HCEC 1CT (cell line): Measurements from ENCODE around the gene INTU.

ENCODE experiments used
- DNase-seq: peaks from one replicate; pipeline ENCODE4 v3.0.0-alpha.2; 2017

Gene INTU

DNA sequence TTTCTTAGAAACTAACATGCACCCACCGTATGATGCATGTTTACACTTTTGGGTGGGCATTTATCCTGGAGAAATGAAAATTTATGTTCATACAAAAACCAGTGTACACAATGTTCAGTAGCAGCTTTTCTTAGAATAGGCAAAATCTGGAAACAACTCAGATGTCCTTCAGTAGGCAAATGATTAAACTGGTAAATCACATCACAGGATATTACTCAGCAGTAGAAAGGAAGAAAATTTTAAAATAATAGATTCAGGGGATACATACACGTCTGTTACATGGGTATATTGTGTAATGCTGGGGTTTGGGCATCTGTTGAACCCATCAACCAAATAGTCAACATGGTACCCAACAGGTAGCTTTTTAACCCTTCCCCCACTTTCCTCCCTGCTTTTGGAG lies 124.1 kb downstream of the INTU start:
- no peak for DNase-seq

DNA sequence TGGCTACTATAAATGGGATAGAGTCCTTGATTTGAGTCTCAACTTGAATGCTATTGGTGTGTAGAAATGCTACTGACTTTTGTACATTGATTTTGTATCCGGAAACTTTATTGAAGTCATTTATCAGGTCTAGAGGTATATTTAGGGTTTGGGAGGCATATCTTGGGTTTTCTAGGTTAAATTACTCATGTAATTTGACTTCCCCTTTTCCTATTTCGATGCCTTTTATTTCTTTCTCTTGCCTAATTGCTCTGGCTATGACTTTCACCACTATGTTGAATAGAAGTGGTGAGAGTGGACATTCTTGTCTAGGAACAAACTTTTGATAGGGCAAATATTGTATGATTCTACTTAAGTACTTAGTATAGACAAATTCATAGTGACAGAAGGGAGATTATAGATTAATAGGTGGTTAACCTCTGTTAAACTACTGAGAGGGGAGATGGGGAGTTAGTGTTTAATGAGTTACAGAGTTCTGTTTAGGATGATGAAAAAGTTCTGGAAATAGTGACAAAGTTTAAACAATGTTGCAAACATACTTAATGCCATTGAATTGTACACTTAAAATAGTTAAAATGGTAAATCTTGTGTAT lies 126.6 kb downstream of the INTU start:
- no peak for DNase-seq

DNA sequence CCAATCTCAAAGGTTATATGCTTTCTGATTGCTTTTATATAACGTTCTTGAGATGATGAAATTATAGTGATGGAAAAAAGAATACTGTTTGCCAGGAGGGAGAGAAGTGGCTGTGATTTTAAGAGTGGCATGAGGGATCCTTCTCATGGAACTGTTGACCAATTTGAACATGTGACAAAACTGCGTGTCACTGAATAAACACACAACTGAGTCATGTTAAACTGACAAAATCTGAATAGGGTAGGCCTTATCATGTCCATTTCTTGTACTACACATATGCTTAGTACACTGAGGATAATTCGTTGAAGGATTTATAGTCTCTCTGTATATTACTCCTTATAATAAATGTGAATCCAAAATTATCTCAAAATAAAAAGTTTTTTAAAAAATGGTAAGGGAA lies 127.1 kb downstream of the INTU start:
- DNase-seq = no peak

- DNase-seq = no peak
Measured at GRCh38 chr4:127771535-127772275, 138.9 kb downstream of the INTU start.

- DNase-seq = no peak
Measured at GRCh38 chr4:127772769-127773671, 140.3 kb downstream of the INTU start.

DNA sequence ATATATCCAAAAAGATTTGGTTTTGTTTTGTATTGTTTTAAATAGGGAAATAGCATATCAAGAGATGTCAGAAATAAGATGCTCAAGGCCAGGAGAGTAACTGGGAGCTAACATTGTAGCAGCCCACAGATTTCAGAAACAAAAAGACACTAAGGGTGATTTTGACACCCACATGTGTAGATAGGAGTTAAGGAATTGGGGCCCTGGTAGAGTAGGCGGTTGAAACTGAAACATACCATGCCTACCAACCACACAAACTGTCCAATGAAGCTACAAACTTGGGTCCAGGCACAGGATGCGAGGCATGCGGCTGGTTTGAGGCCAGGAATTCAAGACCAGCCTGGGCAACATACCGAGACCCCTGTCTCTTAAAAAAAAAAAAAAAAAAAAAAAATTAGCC lies 143.1 kb downstream of the INTU start:
- DNase-seq = no peak
